Measurements from ENCODE around the gene TBC1D22A.

TBC1D22A gene

GRCh38 chr22:46856661-46857060, 94.2 kb downstream of the TBC1D22A start:
- Histone ChIP-seq H3K4me3 (ENCODE audit: low read length) (no peak overlapping the region), H3K36me3 (replicated peaks; ENCODE audit: insufficient read depth, low read length) (no peaks in the 10 kb centered on the region), H3K4me1 (ENCODE audit: low read length) (no peaks in the 10 kb centered on the region), H3F3A (ENCODE audit: insufficient read depth, low read length) (no peaks in the 10 kb centered on the region), H3K9ac (ENCODE audit: low read length) (no peak overlapping the region), H3K4me2 (ENCODE audit: low read depth, low read length) (no peak overlapping the region), H3K9me2 (replicated peaks; ENCODE audit: insufficient read depth, low read length) (no peaks in the 10 kb centered on the region), H3K27ac (ENCODE audit: low read length) (no peak overlapping the region), H3K79me2 (ENCODE audit: low read length) (peaks cover 35% of the 10 kb centered on the region; the same call in 1 of the 2 replicates), H3K27me3 (replicated peaks; ENCODE audit: insufficient read depth, low read length) (no peaks in the 10 kb centered on the region), H4K20me1 (ENCODE audit: insufficient read depth, low read length) (no peaks in the 10 kb centered on the region), H2AFZ (ENCODE audit: low read length) (no peak overlapping the region), H3K9me3 (replicated peaks; ENCODE audit: insufficient read depth, low read length) (no peaks in the 10 kb centered on the region)
- TF ChIP-seq CTCF (IDR thresholded peaks at IDR 0.05; ENCODE audit: low read length), result no peak
- no peak for TF ChIP-seq EZH2 (optimal IDR thresholded peaks at IDR 0.05; ENCODE audit: low read depth, low read length)
- no peak for TF ChIP-seq EZH2phosphoT487 (IDR thresholded peaks at IDR 0.05; ENCODE audit: low read length)
- DNase-seq, result no peak

- TF ChIP-seq CTCF (IDR thresholded peaks at IDR 0.05; ENCODE audit: low read length) (no peak), EZH2 (optimal IDR thresholded peaks at IDR 0.05; ENCODE audit: low read depth, low read length) (no peak), EZH2phosphoT487 (IDR thresholded peaks at IDR 0.05; ENCODE audit: low read length) (no peak)
- no peak for DNase-seq
- no peaks in the 10 kb centered on the region for H3K9me2 ChIP-seq (replicated peaks; ENCODE audit: insufficient read depth, low read length)
- no peaks in the 10 kb centered on the region for H3K27me3 ChIP-seq (replicated peaks; ENCODE audit: insufficient read depth, low read length)
- H3K4me3 ChIP-seq (ENCODE audit: low read length), result no peak overlapping the region
- no peaks in the 10 kb centered on the region for H3K4me1 ChIP-seq (ENCODE audit: low read length)
- H3K79me2 ChIP-seq (ENCODE audit: low read length), result peaks cover 36% of the 10 kb centered on the region; the same call in 1 of the 2 replicates
- H3K4me2 ChIP-seq (ENCODE audit: low read depth, low read length), result no peak overlapping the region
- H3K9me3 ChIP-seq (replicated peaks; ENCODE audit: insufficient read depth, low read length), result no peaks in the 10 kb centered on the region
- no peak overlapping the region for H2AFZ ChIP-seq (ENCODE audit: low read length)
- no peaks in the 10 kb centered on the region for H3F3A ChIP-seq (ENCODE audit: insufficient read depth, low read length)
- H4K20me1 ChIP-seq (ENCODE audit: insufficient read depth, low read length), result no peaks in the 10 kb centered on the region
- H3K36me3 ChIP-seq (replicated peaks; ENCODE audit: insufficient read depth, low read length), result no peaks in the 10 kb centered on the region
- H3K27ac ChIP-seq (ENCODE audit: low read length), result no peak overlapping the region
- no peak overlapping the region for H3K9ac ChIP-seq (ENCODE audit: low read length)
Observed at GRCh38 chr22:46857142-46857884, 94.9 kb downstream of the TBC1D22A start.

- no peaks in the 10 kb centered on the region for H3K36me3 ChIP-seq (replicated peaks; ENCODE audit: insufficient read depth, low read length)
- H3K9ac ChIP-seq (ENCODE audit: low read length), result no peak overlapping the region
- H3F3A ChIP-seq (ENCODE audit: insufficient read depth, low read length), result no peaks in the 10 kb centered on the region
- no peaks in the 10 kb centered on the region for H3K9me2 ChIP-seq (replicated peaks; ENCODE audit: insufficient read depth, low read length)
- H2AFZ ChIP-seq (ENCODE audit: low read length), result no peak overlapping the region
- H3K27me3 ChIP-seq (replicated peaks; ENCODE audit: insufficient read depth, low read length), result no peaks in the 10 kb centered on the region
- no peak overlapping the region for H3K4me2 ChIP-seq (ENCODE audit: low read depth, low read length)
- H4K20me1 ChIP-seq (ENCODE audit: insufficient read depth, low read length), result no peaks in the 10 kb centered on the region
- no peak for DNase-seq
- peaks cover 32% of the 10 kb centered on the region; the same call in 1 of the 2 replicates for H3K79me2 ChIP-seq (ENCODE audit: low read length)
- no peak overlapping the region for H3K4me3 ChIP-seq (ENCODE audit: low read length)
- TF ChIP-seq EZH2phosphoT487 (IDR thresholded peaks at IDR 0.05; ENCODE audit: low read length) (no peak), EZH2 (optimal IDR thresholded peaks at IDR 0.05; ENCODE audit: low read depth, low read length) (no peak), CTCF (IDR thresholded peaks at IDR 0.05; ENCODE audit: low read length) (no peak)
- no peak overlapping the region for H3K27ac ChIP-seq (ENCODE audit: low read length)
- H3K4me1 ChIP-seq (ENCODE audit: low read length), result no peaks in the 10 kb centered on the region
- H3K9me3 ChIP-seq (replicated peaks; ENCODE audit: insufficient read depth, low read length), result no peaks in the 10 kb centered on the region
Observed at GRCh38 chr22:46857885-46858143, 95.4 kb downstream of the TBC1D22A start.
